ENCODE results near the gene SGMS1.
"Not testable (repeated sequence)": the region's sequence is repeated elsewhere in the genome, so short reads cannot be mapped to it uniquely, and the experiment has no call there.

Gene SGMS1

GRCh38 chr10:50388181-50388580 lies 235.6 kb downstream of the SGMS1 start:
- DNase-seq, result no peak

GRCh38 chr10:50387732-50388073 lies 236.1 kb downstream of the SGMS1 start:
- DNase-seq, result no peak

GRCh38 chr10:50387007-50387731 lies 236.6 kb downstream of the SGMS1 start:
- DNase-seq, result no peak

- DNase-seq, result no peak
Measured at GRCh38 chr10:50385624-50386023, 238.1 kb downstream of the SGMS1 start.

GRCh38 chr10:50384898-50385297 lies 238.9 kb downstream of the SGMS1 start:
- no peak for DNase-seq

GRCh38 chr10:50384238-50384637 lies 239.5 kb downstream of the SGMS1 start:
- DNase-seq, result no peak

GRCh38 chr10:50382576-50383023 lies 241.2 kb downstream of the SGMS1 start:
- no peak for DNase-seq

- DNase-seq, result no peak
Measured at GRCh38 chr10:50381642-50382041, 242.1 kb downstream of the SGMS1 start.

- DNase-seq, result no peak
Measured at GRCh38 chr10:50379616-50380015, 244.1 kb downstream of the SGMS1 start.

GRCh38 chr10:50375745-50376144 lies 248.0 kb downstream of the SGMS1 start:
- DNase-seq, result no peak

GRCh38 chr10:50375051-50375452 lies 248.7 kb downstream of the SGMS1 start:
- no peak for DNase-seq

- DNase-seq, result no peak
Measured at GRCh38 chr10:50373821-50374501, 249.8 kb downstream of the SGMS1 start.

GRCh38 chr10:50369931-50370330 lies 253.8 kb downstream of the SGMS1 start:
- no peak for DNase-seq

- no peak for DNase-seq
Measured at GRCh38 chr10:50367732-50368131, 256.0 kb downstream of the SGMS1 start.

- not testable (repeated sequence) for DNase-seq
Measured at GRCh38 chr10:50366421-50366820, 257.3 kb downstream of the SGMS1 start.

- DNase-seq, result not testable (repeated sequence)
Measured at GRCh38 chr10:50364730-50365129, 259.0 kb downstream of the SGMS1 start.

- no peak for DNase-seq
Measured at GRCh38 chr10:50362547-50363125, 261.1 kb downstream of the SGMS1 start.

- DNase-seq, result no peak
Measured at GRCh38 chr10:50361946-50362345, 261.8 kb downstream of the SGMS1 start.

GRCh38 chr10:50360077-50360850 lies 263.5 kb downstream of the SGMS1 start:
- DNase-seq, result no peak

- no peak for DNase-seq
Measured at GRCh38 chr10:50358925-50359687, 264.6 kb downstream of the SGMS1 start.

- no peak for DNase-seq
Measured at GRCh38 chr10:50358411-50358810, 265.3 kb downstream of the SGMS1 start.

- not testable (repeated sequence) for DNase-seq
Measured at GRCh38 chr10:50356481-50356832, 267.3 kb downstream of the SGMS1 start.

Data from stimulated activated CD4-positive, alpha-beta T cell treated with anti-CD3 and anti-CD28 coated beads, Interleukin-12 subunit alpha, Interleukin-12 subunit beta, amount 100 ng/mL, for 4 hours (primary cell).